Ectodermal cell (in vitro differentiated cells): ENCODE results near the gene CLEC20A.

Experiments
- H3K27ac ChIP-seq: 2 replicates; pipeline ENCODE4 v1.7.0; 2013; ENCODE audit warnings: mild to moderate bottlenecking, low read depth, low read length; ENCODE audit not compliant: insufficient read depth, poor library complexity, severe bottlenecking
- H3K27me3 ChIP-seq: 2 replicates; pipeline ENCODE4 v1.7.0; 2013; ENCODE audit warnings: mild to moderate bottlenecking, low read length; ENCODE audit not compliant: insufficient read depth, control insufficient read depth, poor library complexity, severe bottlenecking
- H3K36me3 ChIP-seq: one replicate; pipeline ENCODE4 v1.7.0; 2013; ENCODE audit warnings: low read length; ENCODE audit not compliant: control insufficient read depth, insufficient read depth
- H3K4me1 ChIP-seq: one replicate; pipeline ENCODE4 v1.7.0; 2013; ENCODE audit warnings: low read length; ENCODE audit not compliant: control insufficient read depth, insufficient read depth
- H3K4me3 ChIP-seq: 2 replicates; pipeline ENCODE4 v1.7.0; 2013; ENCODE audit warnings: low read depth, low read length, control low read depth; ENCODE audit not compliant: insufficient read depth
- H3K9me3 ChIP-seq: 2 replicates; pipeline ENCODE4 v1.7.0; 2013; ENCODE audit warnings: mild to moderate bottlenecking, low read length, moderate library complexity; ENCODE audit not compliant: control insufficient read depth
- WGBS, 2 experiments: methylation state at CpG; one replicate each; pipeline ENCODE4 v1.1.7; 2013; ENCODE audit warnings: missing lambda C conversion rate in 2 of 2; 5-methylcytosine and 5-hydroxymethylcytosine counted together

CLEC20A gene

GRCh38 chr1:178461104-178461503, 35.7 kb downstream of the CLEC20A start:
- Histone ChIP-seq H3K4me1 (no peaks in the 10 kb centered on the region), H3K27me3 (no peaks in the 10 kb centered on the region), H3K4me3 (no peak overlapping the region), H3K9me3 (no peaks in the 10 kb centered on the region), H3K27ac (no peak overlapping the region), H3K36me3 (no peaks in the 10 kb centered on the region)
- WGBS, 2 experiments: 63 to 80% methylated on average over 1 of the region's 2 CpGs

- H3K36me3 ChIP-seq: no peaks in the 10 kb centered on the region
- H3K4me3 ChIP-seq: no peak overlapping the region
- H3K4me1 ChIP-seq: no peaks in the 10 kb centered on the region
- H3K9me3 ChIP-seq: no peaks in the 10 kb centered on the region
- no peaks in the 10 kb centered on the region for H3K27me3 ChIP-seq
- no peak overlapping the region for H3K27ac ChIP-seq
- WGBS, 2 experiments: 95 to 97% methylated on average over 12 of the region's 12 CpGs
These were observed 38.6 kb downstream of the CLEC20A start for GRCh38 chr1:178458203-178458602.

GRCh38 chr1:178457651-178458050, 39.1 kb downstream of the CLEC20A start:
- Histone ChIP-seq H3K36me3 (no peaks in the 10 kb centered on the region), H3K4me3 (no peak overlapping the region), H3K27ac (no peak overlapping the region), H3K9me3 (no peaks in the 10 kb centered on the region), H3K4me1 (no peaks in the 10 kb centered on the region), H3K27me3 (no peaks in the 10 kb centered on the region)
- WGBS, 2 experiments: 96 to 97% methylated on average over 5 of the region's 5 CpGs

- Histone ChIP-seq H3K4me3 (no peak overlapping the region), H3K4me1 (no peaks in the 10 kb centered on the region), H3K9me3 (no peaks in the 10 kb centered on the region), H3K27me3 (no peaks in the 10 kb centered on the region), H3K27ac (no peak overlapping the region), H3K36me3 (peaks cover 3% of the 10 kb centered on the region)
- WGBS, 2 experiments: 92 to 97% methylated on average over 13 of the region's 13 CpGs
These were observed 40.3 kb downstream of the CLEC20A start for GRCh38 chr1:178456472-178456871.

GRCh38 chr1:178452013-178452412, 44.8 kb downstream of the CLEC20A start:
- 91 to 96% methylated on average over 3 of the region's 3 CpGs for WGBS, 2 experiments
- no peaks in the 10 kb centered on the region for H3K9me3 ChIP-seq
- H3K27ac ChIP-seq: no peak overlapping the region
- peaks cover 3% of the 10 kb centered on the region for H3K36me3 ChIP-seq
- no peak overlapping the region for H3K4me3 ChIP-seq
- no peaks in the 10 kb centered on the region for H3K27me3 ChIP-seq
- no peaks in the 10 kb centered on the region for H3K4me1 ChIP-seq

GRCh38 chr1:178451529-178451928, 45.2 kb downstream of the CLEC20A start:
- no peaks in the 10 kb centered on the region for H3K4me1 ChIP-seq
- H3K4me3 ChIP-seq: no peak overlapping the region
- H3K9me3 ChIP-seq: no peaks in the 10 kb centered on the region
- 95 to 100% methylated on average over 2 to 3 of the region's 3 CpGs for WGBS, 2 experiments
- no peaks in the 10 kb centered on the region for H3K27me3 ChIP-seq
- peaks cover 3% of the 10 kb centered on the region for H3K36me3 ChIP-seq
- H3K27ac ChIP-seq: no peak overlapping the region

GRCh38 chr1:178450871-178451270, 45.9 kb downstream of the CLEC20A start:
- WGBS, 2 experiments: 85 to 93% methylated on average over 5 of the region's 6 CpGs
- no peaks in the 10 kb centered on the region for H3K4me1 ChIP-seq
- H3K27me3 ChIP-seq: no peaks in the 10 kb centered on the region
- no peaks in the 10 kb centered on the region for H3K9me3 ChIP-seq
- H3K27ac ChIP-seq: no peak overlapping the region
- H3K4me3 ChIP-seq: no peak overlapping the region
- H3K36me3 ChIP-seq: peaks cover 3% of the 10 kb centered on the region

- Histone ChIP-seq H3K4me1 (peaks cover 5% of the 10 kb centered on the region), H3K36me3 (no peaks in the 10 kb centered on the region), H3K9me3 (no peaks in the 10 kb centered on the region), H3K27me3 (no peaks in the 10 kb centered on the region), H3K27ac (no peak overlapping the region), H3K4me3 (no peak overlapping the region)
- WGBS, 2 experiments: 88 to 100% methylated on average over 1 to 3 of the region's 3 CpGs
These were observed 53.8 kb downstream of the CLEC20A start for GRCh38 chr1:178442925-178443324.

GRCh38 chr1:178438432-178438831, 58.3 kb downstream of the CLEC20A start:
- Histone ChIP-seq H3K27ac (peak overlapping the region; percentile 47), H3K4me1 (peaks cover 5% of the 10 kb centered on the region), H3K36me3 (no peaks in the 10 kb centered on the region), H3K9me3 (no peaks in the 10 kb centered on the region), H3K27me3 (no peaks in the 10 kb centered on the region), H3K4me3 (no peak overlapping the region)
- 53% methylated on average over 2 of the region's 2 CpGs for WGBS, 2 experiments

GRCh38 chr1:178436899-178437298, 59.9 kb downstream of the CLEC20A start:
- no peaks in the 10 kb centered on the region for H3K36me3 ChIP-seq
- no peak overlapping the region for H3K4me3 ChIP-seq
- H3K4me1 ChIP-seq: peaks cover 5% of the 10 kb centered on the region
- H3K27ac ChIP-seq: no peak overlapping the region
- WGBS, 2 experiments: 93 to 100% methylated on average over 2 of the region's 2 CpGs
- no peaks in the 10 kb centered on the region for H3K9me3 ChIP-seq
- no peaks in the 10 kb centered on the region for H3K27me3 ChIP-seq

GRCh38 chr1:178434899-178435435, 61.8 kb downstream of the CLEC20A start:
- Histone ChIP-seq H3K36me3 (no peaks in the 10 kb centered on the region), H3K4me1 (peaks cover 5% of the 10 kb centered on the region), H3K27ac (no peak overlapping the region), H3K9me3 (no peaks in the 10 kb centered on the region), H3K27me3 (no peaks in the 10 kb centered on the region), H3K4me3 (no peak overlapping the region)
